Trophoblast cell (in vitro differentiated cells and primary cell): Measurements from ENCODE around the gene TGDS.
A peak's percentile ranks its signal among the peaks of the same experiment; 100 is the strongest.

Source experiments
- DNase-seq, 2 donors: peaks; one replicate each; pipeline ENCODE4 v3.0.0-alpha.2; 2016
- H2AFZ ChIP-seq: 2 replicates; pipeline ENCODE4 v1.6.1; 2013; ENCODE audit warnings: low read length, moderate library complexity, mild to moderate bottlenecking; ENCODE audit not compliant: insufficient read depth, poor library complexity
- H2AK5ac ChIP-seq: 2 replicates; pipeline ENCODE4 v1.6.1; 2013; ENCODE audit warnings: mild to moderate bottlenecking, low read length
- H2BK120ac ChIP-seq: 2 replicates; pipeline ENCODE4 v1.6.1; 2013; ENCODE audit warnings: low read length, mild to moderate bottlenecking, moderate library complexity; ENCODE audit not compliant: insufficient read depth, poor library complexity
- H2BK12ac ChIP-seq: 2 replicates; pipeline ENCODE4 v1.6.1; 2013; ENCODE audit warnings: mild to moderate bottlenecking, low read length, moderate library complexity
- H2BK5ac ChIP-seq: 2 replicates; pipeline ENCODE4 v1.6.1; 2013; ENCODE audit warnings: low read length, low read depth, moderate library complexity, mild to moderate bottlenecking; ENCODE audit not compliant: poor library complexity
- H3K14ac ChIP-seq: 2 replicates; pipeline ENCODE4 v1.6.1; 2013; ENCODE audit warnings: mild to moderate bottlenecking, low read length
- H3K18ac ChIP-seq: 2 replicates; pipeline ENCODE4 v1.6.1; 2013; ENCODE audit warnings: mild to moderate bottlenecking, low read length
- H3K23ac ChIP-seq: 2 replicates; pipeline ENCODE4 v1.6.1; 2013; ENCODE audit warnings: low read length
- H3K27ac ChIP-seq: 2 replicates; pipeline ENCODE4 v1.5.1; 2013; ENCODE audit warnings: low read depth, mild to moderate bottlenecking, inconsistent platforms, low read length, moderate library complexity
- H3K27me3 ChIP-seq: 2 replicates; pipeline ENCODE4 v1.6.1; 2013; ENCODE audit warnings: inconsistent platforms, mild to moderate bottlenecking, low read length, moderate library complexity; ENCODE audit not compliant: insufficient read depth
- H3K36me3 ChIP-seq, 2 experiments: 1 replicate in 1 of 2; 2 replicates in 1 of 2; pipeline ENCODE4 v1.6.1; 2013; ENCODE audit warnings: low read length in 2 of 2, mild to moderate bottlenecking in 2 of 2, moderate library complexity in 1 of 2; ENCODE audit not compliant: insufficient read depth in 2 of 2, control insufficient read depth in 1 of 2
- H3K4ac ChIP-seq: 2 replicates; pipeline ENCODE4 v1.6.1; 2013; ENCODE audit warnings: low read depth, mild to moderate bottlenecking, low read length, moderate library complexity
- H3K4me1 ChIP-seq, 2 experiments: 1 replicate in 1 of 2; 2 replicates in 1 of 2; pipeline ENCODE4 v1.6.1; 2013; ENCODE audit warnings: low read length in 2 of 2, mild to moderate bottlenecking in 2 of 2, moderate library complexity in 1 of 2; ENCODE audit not compliant: insufficient read depth in 2 of 2, control insufficient read depth in 1 of 2
- H3K4me2 ChIP-seq: 2 replicates; pipeline ENCODE4 v1.6.1; 2013; ENCODE audit warnings: inconsistent platforms, mild to moderate bottlenecking, low read length, moderate library complexity
- H3K4me3 ChIP-seq: 2 replicates; pipeline ENCODE4 v1.5.1; 2013; ENCODE audit warnings: mild to moderate bottlenecking, low read depth, low read length, inconsistent platforms
- H3K79me1 ChIP-seq: one replicate; pipeline ENCODE4 v1.6.1; 2013; ENCODE audit warnings: low read length
- H3K79me2 ChIP-seq: 2 replicates; pipeline ENCODE4 v1.6.1; 2013; ENCODE audit warnings: low read length, mild to moderate bottlenecking; ENCODE audit not compliant: control insufficient read depth, insufficient read depth, poor library complexity
- H3K9ac ChIP-seq: 2 replicates; pipeline ENCODE4 v1.6.1; 2013; ENCODE audit warnings: mild to moderate bottlenecking, low read length
- H3K9me3 ChIP-seq: 2 replicates; pipeline ENCODE4 v1.6.1; 2013; ENCODE audit warnings: low read depth, mild to moderate bottlenecking, control low read depth, inconsistent platforms, low read length; ENCODE audit not compliant: insufficient read depth
- H4K12ac ChIP-seq: 2 replicates; pipeline ENCODE4 v1.6.1; 2013; ENCODE audit warnings: low read depth, mild to moderate bottlenecking, low read length, moderate library complexity
- H4K8ac ChIP-seq: 2 replicates; pipeline ENCODE4 v1.6.1; 2013; ENCODE audit warnings: low read depth, mild to moderate bottlenecking, low read length, moderate library complexity
- H4K91ac ChIP-seq: one replicate; pipeline ENCODE4 v1.6.1; 2013; ENCODE audit warnings: low read depth, mild to moderate bottlenecking, low read length, moderate library complexity
- WGBS: extraction: QIAGEN DNeasy Blood & Tissue Kit; methylation state at CpG from one replicate; pipeline ENCODE4 v1.1.7; 2013; ENCODE audit warnings: missing lambda C conversion rate; ENCODE audit not compliant: insufficient read length, insufficient coverage; ENCODE audit errors: extremely low coverage; 5-methylcytosine and 5-hydroxymethylcytosine counted together

Gene TGDS

DNA sequence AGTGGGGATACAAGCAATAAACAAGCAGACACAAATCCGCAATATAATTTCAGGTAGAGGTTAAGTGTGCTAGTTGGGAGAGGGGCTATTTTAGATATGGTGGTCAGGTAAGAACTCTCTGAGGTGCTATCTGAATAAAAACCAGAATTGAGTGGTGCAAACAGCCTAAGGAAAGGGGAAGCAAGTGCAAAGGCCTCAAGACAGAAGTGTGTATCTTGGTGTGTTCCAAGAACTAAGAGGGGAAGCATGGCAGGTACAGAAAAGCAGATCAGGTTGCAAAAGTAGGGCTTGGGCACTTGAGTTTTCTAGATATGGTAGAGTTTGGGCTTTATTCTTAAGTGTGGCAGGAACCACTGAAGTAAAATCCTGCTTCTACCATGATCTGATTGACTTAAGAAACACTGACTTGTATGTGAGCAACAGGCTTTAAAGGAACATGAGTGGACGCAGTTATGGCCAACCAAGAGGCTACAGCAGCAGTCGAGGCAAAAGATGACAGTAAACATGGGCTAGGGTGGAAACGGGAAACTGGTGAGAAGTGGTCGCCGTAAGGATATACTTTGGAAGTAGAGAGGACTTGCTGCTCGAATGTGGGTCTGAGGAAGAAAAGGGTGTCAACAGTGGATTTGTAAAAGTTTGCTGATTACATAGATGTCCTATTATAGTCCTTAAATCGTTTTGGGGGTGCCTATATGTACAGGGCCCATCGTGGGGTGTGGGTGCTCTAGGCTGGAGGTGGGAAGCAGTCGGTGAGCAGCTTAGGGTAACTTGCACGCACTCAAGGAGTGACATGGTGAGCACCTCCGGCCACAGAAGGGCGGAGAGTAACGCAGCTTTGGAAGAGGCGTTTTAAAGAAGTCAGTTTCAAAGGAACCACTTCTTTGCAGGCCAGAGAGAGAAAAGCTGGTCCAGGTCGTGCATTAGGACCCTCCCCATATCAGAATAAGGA, 677 bp downstream of the TGDS start:
- Histone ChIP-seq H2BK12ac (no peak overlapping the region), H3K23ac (no peak overlapping the region), H3K79me2 (peaks cover 6% of the 10 kb centered on the region), H2AFZ (peak overlapping the region; percentile 69), H4K8ac (peak overlapping the region; percentile 96), H3K27ac (no peak overlapping the region), H3K14ac (peak overlapping the region; percentile 91), H3K9ac (peak overlapping the region; percentile 81), H3K4me3 (peak overlapping the region; percentile 85), H2AK5ac (no peak overlapping the region), H2BK120ac (peak overlapping the region; percentile 85), H3K36me3 (peaks cover 5 to 7% of the 10 kb centered on the region in 2 experiments), H3K18ac (peak overlapping the region; percentile 85), H3K4me1 (peaks cover 0 to 5% of the 10 kb centered on the region in 2 experiments), H3K79me1 (peaks cover 5% of the 10 kb centered on the region), H4K91ac (peak overlapping the region; percentile 69), H4K12ac (peak overlapping the region; percentile 92), H3K27me3 (no peaks in the 10 kb centered on the region), H2BK5ac (peak overlapping the region; percentile 73), H3K4me2 (peak overlapping the region; percentile 63), H3K4ac (peak overlapping the region; percentile 72), H3K9me3 (no peaks in the 10 kb centered on the region)
- peak; percentile 3 to 33 for DNase-seq
- no CpG with 5 or more reads among the region's 16 CpGs for WGBS

DNA sequence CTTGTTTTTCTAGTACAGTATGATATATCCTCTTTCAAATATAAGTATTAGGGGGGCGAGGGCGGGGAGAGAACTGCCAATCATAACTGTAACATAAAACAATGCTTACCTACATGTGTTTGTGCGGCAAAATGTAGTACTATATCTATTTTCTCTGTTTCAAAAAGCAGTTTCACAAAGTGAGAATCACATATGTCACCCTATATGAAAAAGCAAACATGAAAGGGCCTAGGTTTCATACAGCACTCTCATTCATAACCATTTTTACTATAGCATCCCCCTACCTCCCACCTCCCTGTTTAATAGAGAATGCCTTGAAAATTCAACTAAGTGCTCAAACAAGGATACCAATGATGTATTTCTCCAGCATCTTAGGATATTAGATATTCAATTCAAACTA, 5.2 kb downstream of the TGDS start:
- Histone ChIP-seq H3K9ac (no peak overlapping the region), H3K9me3 (no peaks in the 10 kb centered on the region), H2AK5ac (no peak overlapping the region), H3K4me3 (no peak overlapping the region), H3K23ac (no peak overlapping the region), H3K36me3 (peaks cover 5 to 10% of the 10 kb centered on the region in 2 experiments), H2AFZ (no peak overlapping the region), H3K79me2 (peaks cover 4% of the 10 kb centered on the region), H3K4ac (no peak overlapping the region), H3K27ac (no peak overlapping the region), H3K4me2 (no peak overlapping the region), H3K79me1 (peaks cover 2% of the 10 kb centered on the region), H2BK5ac (no peak overlapping the region), H2BK12ac (no peak overlapping the region), H2BK120ac (no peak overlapping the region), H4K12ac (no peak overlapping the region), H4K8ac (no peak overlapping the region), H3K4me1 (peaks cover 0 to 5% of the 10 kb centered on the region in 2 experiments), H4K91ac (no peak overlapping the region), H3K18ac (no peak overlapping the region), H3K14ac (no peak overlapping the region), H3K27me3 (no peaks in the 10 kb centered on the region)
- WGBS = no CpG with 5 or more reads among the region's 3 CpGs
- no peak for DNase-seq

DNA sequence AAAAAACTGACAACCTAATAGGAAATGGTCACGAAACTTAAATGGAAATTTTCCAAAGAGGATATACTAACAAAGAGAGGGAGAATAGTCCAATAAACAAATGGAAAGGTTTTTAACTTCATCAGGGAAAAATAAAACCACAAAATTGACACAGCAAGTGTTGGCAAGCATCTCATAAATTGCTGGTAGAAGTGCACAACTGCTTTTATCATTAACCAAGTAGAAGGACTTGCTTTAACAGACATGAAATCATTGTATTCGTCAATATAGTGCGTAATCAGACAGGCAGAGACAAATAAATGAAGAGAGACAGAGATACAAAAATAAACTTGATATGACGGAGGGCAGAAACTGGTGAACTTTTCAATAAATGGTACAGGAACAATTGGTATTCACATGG, 7.4 kb downstream of the TGDS start:
- no CpG with 5 or more reads among the region's 4 CpGs for WGBS
- Histone ChIP-seq H3K79me1 (no peaks in the 10 kb centered on the region), H3K18ac (no peak overlapping the region), H3K36me3 (peaks cover 5 to 13% of the 10 kb centered on the region in 2 experiments), H2BK5ac (no peak overlapping the region), H4K8ac (no peak overlapping the region), H2AFZ (no peak overlapping the region), H3K4ac (no peak overlapping the region), H2BK12ac (no peak overlapping the region), H4K12ac (no peak overlapping the region), H3K23ac (no peak overlapping the region), H3K4me1 (no peaks in the 10 kb centered on the region), H3K9me3 (no peaks in the 10 kb centered on the region), H2BK120ac (no peak overlapping the region), H2AK5ac (no peak overlapping the region), H3K79me2 (no peaks in the 10 kb centered on the region), H4K91ac (no peak overlapping the region), H3K4me3 (no peak overlapping the region), H3K9ac (no peak overlapping the region), H3K27me3 (no peaks in the 10 kb centered on the region), H3K27ac (no peak overlapping the region), H3K14ac (no peak overlapping the region), H3K4me2 (no peak overlapping the region)
- no peak for DNase-seq

DNA sequence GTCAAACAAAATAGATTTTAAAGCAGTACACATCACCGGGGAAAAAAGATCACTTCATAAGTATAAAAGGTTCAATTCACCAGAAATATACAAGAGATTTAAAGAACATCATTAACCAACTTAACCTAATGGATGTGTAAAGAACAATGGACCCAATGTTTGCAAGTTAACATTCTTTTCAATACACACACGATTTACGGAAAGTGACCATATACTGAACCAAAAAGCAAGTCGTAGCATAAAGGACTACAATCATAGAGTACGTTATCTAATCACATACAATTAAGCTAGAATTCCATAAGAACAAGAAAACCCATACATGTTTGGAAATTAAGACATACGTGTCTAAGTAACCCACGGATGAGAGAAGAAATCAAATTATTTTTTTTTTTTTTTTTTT, 9.6 kb downstream of the TGDS start:
- no CpG with 5 or more reads among the region's 7 CpGs for WGBS
- Histone ChIP-seq H3K27ac (no peak overlapping the region), H4K12ac (no peak overlapping the region)

More for the DNA sequence above, 9.6 kb downstream of the TGDS start:
- no peaks in the 10 kb centered on the region for H3K79me2 ChIP-seq
- H2BK5ac ChIP-seq = no peak overlapping the region
- H3K14ac ChIP-seq = no peak overlapping the region
- H2BK12ac ChIP-seq = no peak overlapping the region
- no peaks in the 10 kb centered on the region for H3K79me1 ChIP-seq
- H3K4ac ChIP-seq = no peak overlapping the region
- H2AFZ ChIP-seq = no peak overlapping the region
- no peak overlapping the region for H4K91ac ChIP-seq
- no peak overlapping the region for H3K18ac ChIP-seq
- no peak overlapping the region for H4K8ac ChIP-seq
- no peak overlapping the region for H3K9ac ChIP-seq
- no peaks in the 10 kb centered on the region for H3K4me1 ChIP-seq
- H3K23ac ChIP-seq = no peak overlapping the region
- DNase-seq = no peak
- H3K27me3 ChIP-seq = no peaks in the 10 kb centered on the region
- H3K9me3 ChIP-seq = no peaks in the 10 kb centered on the region
- no peak overlapping the region for H2AK5ac ChIP-seq
- H3K4me3 ChIP-seq = no peak overlapping the region
- no peak overlapping the region for H2BK120ac ChIP-seq
- peaks cover 8 to 11% of the 10 kb centered on the region in 2 experiments for H3K36me3 ChIP-seq
- no peak overlapping the region for H3K4me2 ChIP-seq
